ENCODE results near the gene ZNF394.
"Not testable (repeated sequence)": the region's sequence is repeated elsewhere in the genome, so short reads cannot be mapped to it uniquely, and the experiment has no call there.

ZNF394 gene

GRCh38 chr7:99499721-99500636, at the start of gene ZNF394:
Gene ZNF394, minus strand, starts transcription at chr7:99500281. Its CDS starts 188 bp downstream, at chr7:99500093.
- peak; percentile 94 for DNase-seq
- TF ChIP-seq CTCF (IDR thresholded peaks at IDR 0.05; ENCODE audit: low read depth, low read length), result no peak
- Histone ChIP-seq H3K4me3 (ENCODE audit: low read depth, low read length) (peak within 1 kb of the TSS; percentile 76), H3K9me3 (ENCODE audit: severe bottlenecking) (no peaks in the 10 kb centered on the region), H3K27me3 (ENCODE audit: insufficient read depth, low read depth, severe bottlenecking) (no peaks in the 10 kb centered on the region), H3K27ac (peak within 1 kb of the TSS; percentile 83), H3K36me3 (peaks cover 46% of the 10 kb centered on the region)

- H3K27me3 ChIP-seq (ENCODE audit: insufficient read depth, low read depth, severe bottlenecking); H3K4me3 ChIP-seq (ENCODE audit: low read depth, low read length); H3K9me3 ChIP-seq (ENCODE audit: severe bottlenecking); DNase-seq; H3K27ac ChIP-seq: not testable (repeated sequence)
- peaks cover 18% of the 10 kb centered on the region for H3K36me3 ChIP-seq
Observed at GRCh38 chr7:99549545-99549944, 49.5 kb upstream of the ZNF394 start.

GRCh38 chr7:99545308-99545707, 45.2 kb upstream of the ZNF394 start:
- not testable (repeated sequence) for H3K4me3 ChIP-seq (ENCODE audit: low read depth, low read length); H3K27ac ChIP-seq; H3K9me3 ChIP-seq (ENCODE audit: severe bottlenecking); DNase-seq; H3K27me3 ChIP-seq (ENCODE audit: insufficient read depth, low read depth, severe bottlenecking)
- peaks cover 14% of the 10 kb centered on the region; the same call in 1 of the 2 replicates for H3K36me3 ChIP-seq

GRCh38 chr7:99543916-99544315, 43.8 kb upstream of the ZNF394 start:
- H3K4me3 ChIP-seq (ENCODE audit: low read depth, low read length), result no peak overlapping the region
- no peak overlapping the region for H3K27ac ChIP-seq
- TF ChIP-seq CTCF (IDR thresholded peaks at IDR 0.05; ENCODE audit: low read depth, low read length), result no peak
- no peak for DNase-seq
- H3K9me3 ChIP-seq (ENCODE audit: severe bottlenecking), result peaks cover 8% of the 10 kb centered on the region
- no peaks in the 10 kb centered on the region for H3K27me3 ChIP-seq (ENCODE audit: insufficient read depth, low read depth, severe bottlenecking)
- peaks cover 14% of the 10 kb centered on the region; the same call in 1 of the 2 replicates for H3K36me3 ChIP-seq

GRCh38 chr7:99543081-99543671, 43.1 kb upstream of the ZNF394 start:
- H3K27ac ChIP-seq, result no peak overlapping the region
- H3K36me3 ChIP-seq, result peaks cover 13% of the 10 kb centered on the region; the same call in 1 of the 2 replicates
- no peak overlapping the region for H3K4me3 ChIP-seq (ENCODE audit: low read depth, low read length)
- no peak for TF ChIP-seq CTCF (IDR thresholded peaks at IDR 0.05; ENCODE audit: low read depth, low read length)
- H3K27me3 ChIP-seq (ENCODE audit: insufficient read depth, low read depth, severe bottlenecking), result no peaks in the 10 kb centered on the region
- H3K9me3 ChIP-seq (ENCODE audit: severe bottlenecking), result peaks cover 8% of the 10 kb centered on the region
- no peak for DNase-seq

- Histone ChIP-seq H3K9me3 (ENCODE audit: severe bottlenecking) (peaks cover 8% of the 10 kb centered on the region), H3K27ac (no peak overlapping the region), H3K27me3 (ENCODE audit: insufficient read depth, low read depth, severe bottlenecking) (no peaks in the 10 kb centered on the region), H3K4me3 (ENCODE audit: low read depth, low read length) (no peak overlapping the region), H3K36me3 (peaks cover 4% of the 10 kb centered on the region; the same call in 1 of the 2 replicates)
- no peak for TF ChIP-seq CTCF (IDR thresholded peaks at IDR 0.05; ENCODE audit: low read depth, low read length)
- no peak for DNase-seq
Observed at GRCh38 chr7:99541212-99541611, 41.1 kb upstream of the ZNF394 start.

Data from WERI-Rb-1 (cell line).